WTC11 (cell line): ENCODE results near the gene PLS1. TPM values are rescaled to one million over a fixed set of nuclear protein-coding genes. Genes with fewer than 3 reads are reported as not detected.

Source experiments
- ATAC-seq: fragments of 200-7000 bp; cut with Tn5 transposase; 2 replicates; pipeline ENCODE4 v1.10.0; 2021; ENCODE audit warnings: mild to moderate bottlenecking, moderate library complexity
- CTCF ChIA-PET: fragments of 300-600 bp; sonication (Branson Sonifier 250); formaldehyde crosslinking; loops from one replicate; lab custom pipeline; 2021; ENCODE audit warnings: antibody characterized with exemption; lab: Charles Lee
- POLR2A ChIA-PET: fragments of 350-600 bp; sonication (Branson Sonifier 250); formaldehyde crosslinking; loops from one replicate; lab custom pipeline; 2021; ENCODE audit warnings: antibody characterized with exemption; lab: Charles Lee
- DNase-seq: peaks from one replicate; pipeline ENCODE4 v3.0.0; 2021; ENCODE audit warnings: low spot score
- H3K27ac Mint-ChIP-seq: 2 replicates; pipeline ENCODE4 v1.8.0; 2021; ENCODE audit warnings: mixed read lengths
- H3K27me3 Mint-ChIP-seq: 2 replicates; pipeline ENCODE4 v1.8.0; 2021; ENCODE audit warnings: low read depth, mild to moderate bottlenecking, moderate library complexity, mixed read lengths
- H3K36me3 Mint-ChIP-seq: 2 replicates; pipeline ENCODE4 v1.8.0; 2021; ENCODE audit warnings: mixed read lengths
- H3K4me1 Mint-ChIP-seq: 2 replicates; pipeline ENCODE4 v1.8.0; 2022; ENCODE audit warnings: mixed read lengths
- H3K4me3 Mint-ChIP-seq: 2 replicates; pipeline ENCODE4 v1.8.0; 2021; ENCODE audit warnings: mild to moderate bottlenecking, moderate library complexity, mixed read lengths
- H3K9me3 Mint-ChIP-seq: 2 replicates; pipeline ENCODE4 v1.8.0; 2021; ENCODE audit warnings: mixed read lengths
- ATF1 ChIP-seq: sonication (generic); formaldehyde crosslinking; IDR thresholded peaks from 2 replicates; pipeline ENCODE4 v1.8.1; 2023; ENCODE audit warnings: mild to moderate bottlenecking, moderate library complexity, missing genetic modification reagents
- CREM ChIP-seq: sonication (generic); formaldehyde crosslinking; IDR thresholded peaks from 2 replicates; pipeline ENCODE4 v1.8.1; 2022; ENCODE audit warnings: mild to moderate bottlenecking, missing genetic modification reagents, moderate library complexity
- GTF2I ChIP-seq: fragments of 250-450 bp; sonication (Bioruptor Pico); conservative IDR thresholded peaks from 2 replicates; pipeline ENCODE4 v1.4.0; 2021; ENCODE audit warnings: mild to moderate bottlenecking
- JAZF1 ChIP-seq: fragments of 250-450 bp; sonication (Bioruptor Pico); IDR thresholded peaks from 2 replicates; pipeline ENCODE4 v1.9.0; 2021; ENCODE audit warnings: moderate library complexity, mild to moderate bottlenecking, inconsistent platforms
- MYBL2 ChIP-seq: sonication (generic); formaldehyde crosslinking; IDR thresholded peaks from 2 replicates; pipeline ENCODE4 v1.8.1; 2023; ENCODE audit warnings: mild to moderate bottlenecking, moderate library complexity, missing genetic modification reagents
- NFE2L1 ChIP-seq: sonication (generic); formaldehyde crosslinking; IDR thresholded peaks from 2 replicates; pipeline ENCODE4 v1.8.1; 2023; ENCODE audit warnings: missing genetic modification reagents
- NFYB ChIP-seq: sonication (generic); formaldehyde crosslinking; conservative IDR thresholded peaks from 2 replicates; pipeline ENCODE4 v1.8.0; 2022; ENCODE audit warnings: low read depth, missing genetic modification reagents
- PRRX2 ChIP-seq: fragments of 250-450 bp; sonication (Bioruptor Pico); IDR thresholded peaks from 2 replicates; pipeline ENCODE4 v1.8.0; 2021; ENCODE audit warnings: mild to moderate bottlenecking
- SMAD4 ChIP-seq: sonication (generic); formaldehyde crosslinking; IDR thresholded peaks from 2 replicates; pipeline ENCODE4 v1.8.0; 2022; ENCODE audit warnings: mild to moderate bottlenecking, missing genetic modification reagents
- TCF7 ChIP-seq: sonication (generic); formaldehyde crosslinking; IDR thresholded peaks from 2 replicates; pipeline ENCODE4 v1.8.0; 2022; ENCODE audit warnings: mild to moderate bottlenecking, low read depth, missing genetic modification reagents, moderate library complexity
- TEAD4 ChIP-seq: sonication (generic); formaldehyde crosslinking; IDR thresholded peaks from 2 replicates; pipeline ENCODE4 v1.8.0; 2022; ENCODE audit warnings: mild to moderate bottlenecking, missing genetic modification reagents
- ZNF138 ChIP-seq: sonication (generic); formaldehyde crosslinking; conservative IDR thresholded peaks from 2 replicates; pipeline ENCODE4 v1.8.1; 2022; ENCODE audit warnings: mild to moderate bottlenecking, moderate library complexity, missing genetic modification reagents
- ZNF232 ChIP-seq: sonication (generic); formaldehyde crosslinking; IDR thresholded peaks from 2 replicates; pipeline ENCODE4 v1.8.0; 2022; ENCODE audit warnings: mild to moderate bottlenecking, missing genetic modification reagents
- ZNF263 ChIP-seq: sonication (generic); formaldehyde crosslinking; IDR thresholded peaks from 2 replicates; pipeline ENCODE4 v1.8.1; 2022; ENCODE audit warnings: low read depth, mild to moderate bottlenecking, moderate library complexity, missing genetic modification reagents
- ZNF416 ChIP-seq: fragments of 250-450 bp; sonication (Bioruptor Pico); IDR thresholded peaks from 2 replicates; pipeline ENCODE4 v1.9.0; 2021; ENCODE audit warnings: mild to moderate bottlenecking, inconsistent platforms
- ZNF671 ChIP-seq: fragments of 250-450 bp; sonication (Bioruptor Pico); IDR thresholded peaks from 2 replicates; pipeline ENCODE4 v1.8.0; 2021; ENCODE audit warnings: mild to moderate bottlenecking
- total RNA-seq: library from RNA; stranded (reverse); gene quantifications from 3 replicates; pipeline ENCODE4 v1.2.3, GENCODE V29; 2021
- TF ChIP-seq, protein P1 (sequence below): fragments of 250-450 bp; sonication (Bioruptor Pico); conservative IDR thresholded peaks from 2 replicates; pipeline ENCODE4 v1.9.0; 2021; ENCODE audit warnings: mild to moderate bottlenecking
- TF ChIP-seq, protein P2 (sequence below): sonication (generic); formaldehyde crosslinking; IDR thresholded peaks from 2 replicates; pipeline ENCODE4 v1.8.0; 2023; ENCODE audit warnings: missing genetic modification reagents
- TF ChIP-seq, protein P3 (sequence below): sonication (generic); formaldehyde crosslinking; IDR thresholded peaks from 2 replicates; pipeline ENCODE4 v1.8.1; 2022; ENCODE audit warnings: low read depth, missing genetic modification reagents, borderline replicate concordance
- TF ChIP-seq, protein P4 (sequence below): sonication (generic); formaldehyde crosslinking; IDR thresholded peaks from 2 replicates; pipeline ENCODE4 v1.8.1; 2022; ENCODE audit warnings: mild to moderate bottlenecking, moderate library complexity, missing genetic modification reagents
- TF ChIP-seq, protein P5 (sequence below): sonication (generic); formaldehyde crosslinking; IDR thresholded peaks from 2 replicates; pipeline ENCODE4 v1.8.0; 2022; ENCODE audit warnings: mild to moderate bottlenecking, missing genetic modification reagents
- TF ChIP-seq, protein P6 (sequence below): sonication (generic); formaldehyde crosslinking; IDR thresholded peaks from 2 replicates; pipeline ENCODE4 v1.8.1; 2023; ENCODE audit warnings: mild to moderate bottlenecking, missing genetic modification reagents, moderate library complexity
- TF ChIP-seq, protein P7 (sequence below): fragments of 250-450 bp; sonication (Bioruptor Pico); IDR thresholded peaks from 2 replicates; pipeline ENCODE4 v1.9.0; 2021; ENCODE audit warnings: mild to moderate bottlenecking, borderline replicate concordance

Gene PLS1
- total RNA-seq, 1 experiment from 2014 or later = 26.4 TPM

DNA sequence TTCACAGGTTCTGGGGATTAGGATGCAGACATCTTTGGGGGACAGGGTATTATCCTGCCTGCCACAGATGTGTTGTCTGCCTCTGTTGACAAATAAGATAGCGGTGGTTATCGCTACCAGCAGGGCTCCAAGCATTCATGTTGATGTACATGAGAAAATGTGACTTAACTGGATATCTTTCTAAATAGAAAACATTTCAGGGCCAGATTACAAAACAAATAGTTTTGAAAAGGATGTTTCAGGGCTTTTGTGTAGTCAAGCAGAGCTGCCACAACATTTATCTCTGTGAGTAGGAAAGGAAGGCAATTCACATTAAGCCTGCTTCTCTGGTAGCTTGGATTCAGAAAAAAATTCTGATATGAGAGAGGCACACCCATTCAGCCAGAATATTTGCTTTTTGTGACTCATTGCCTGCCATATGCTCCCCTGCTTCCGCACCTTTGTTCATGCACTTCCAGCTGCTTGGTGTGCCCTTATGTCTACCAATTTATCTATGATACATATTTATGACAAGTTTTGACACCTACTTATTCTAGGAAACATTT, 22.8 kb downstream of the PLS1 start:
- ChIA-PET POLR2A (no interaction called here), CTCF (no interaction called here)
- DNase-seq (no peak), ATAC-seq (no peak)
- Mint-ChIP-seq H3K36me3 (no peaks in the 10 kb centered on the region), H3K4me1 (peaks cover 14% of the 10 kb centered on the region), H3K27ac (no peak overlapping the region), H3K27me3 (no peaks in the 10 kb centered on the region), H3K9me3 (no peaks in the 10 kb centered on the region), H3K4me3 (no peak overlapping the region)
- TF ChIP-seq, protein P1, sequence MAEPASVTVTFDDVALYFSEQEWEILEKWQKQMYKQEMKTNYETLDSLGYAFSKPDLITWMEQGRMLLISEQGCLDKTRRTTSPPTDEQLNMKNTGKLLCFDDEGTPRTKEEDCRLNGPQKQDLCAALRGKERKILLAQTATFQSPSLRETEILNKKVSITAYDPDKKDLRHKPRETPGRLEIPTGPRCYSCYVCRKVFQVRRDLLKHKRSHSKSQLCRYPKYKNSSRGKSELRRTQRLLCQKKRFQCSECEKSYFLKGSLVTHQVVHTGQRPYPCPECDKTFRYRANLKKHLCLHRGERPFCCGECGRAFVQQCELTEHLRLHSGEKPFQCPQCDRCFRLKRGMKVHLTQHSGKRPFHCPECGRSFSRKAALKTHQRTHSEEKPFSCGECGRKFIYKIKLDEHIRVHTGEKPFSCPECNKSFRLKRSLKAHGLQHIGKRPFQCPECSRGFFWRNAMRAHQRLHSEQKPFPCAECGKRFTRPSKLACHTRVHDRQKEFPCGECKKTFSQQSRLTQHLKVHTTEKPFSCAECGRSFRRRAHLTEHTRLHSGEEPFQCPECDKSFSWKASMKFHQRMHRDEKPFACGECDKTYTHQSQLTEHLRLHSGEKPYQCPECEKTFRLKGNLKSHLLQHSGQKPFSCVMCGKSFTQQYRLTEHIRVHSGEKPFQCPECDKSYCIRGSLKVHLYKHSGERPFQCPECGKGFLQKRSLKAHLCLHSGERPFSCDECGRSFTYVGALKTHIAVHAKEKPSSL (CRISPR knock-in tag) = no peak
- TF ChIP-seq, protein P2, sequence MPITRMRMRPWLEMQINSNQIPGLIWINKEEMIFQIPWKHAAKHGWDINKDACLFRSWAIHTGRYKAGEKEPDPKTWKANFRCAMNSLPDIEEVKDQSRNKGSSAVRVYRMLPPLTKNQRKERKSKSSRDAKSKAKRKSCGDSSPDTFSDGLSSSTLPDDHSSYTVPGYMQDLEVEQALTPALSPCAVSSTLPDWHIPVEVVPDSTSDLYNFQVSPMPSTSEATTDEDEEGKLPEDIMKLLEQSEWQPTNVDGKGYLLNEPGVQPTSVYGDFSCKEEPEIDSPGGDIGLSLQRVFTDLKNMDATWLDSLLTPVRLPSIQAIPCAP (CRISPR knock-in tag) = no peak
- TF ChIP-seq, protein P3, sequence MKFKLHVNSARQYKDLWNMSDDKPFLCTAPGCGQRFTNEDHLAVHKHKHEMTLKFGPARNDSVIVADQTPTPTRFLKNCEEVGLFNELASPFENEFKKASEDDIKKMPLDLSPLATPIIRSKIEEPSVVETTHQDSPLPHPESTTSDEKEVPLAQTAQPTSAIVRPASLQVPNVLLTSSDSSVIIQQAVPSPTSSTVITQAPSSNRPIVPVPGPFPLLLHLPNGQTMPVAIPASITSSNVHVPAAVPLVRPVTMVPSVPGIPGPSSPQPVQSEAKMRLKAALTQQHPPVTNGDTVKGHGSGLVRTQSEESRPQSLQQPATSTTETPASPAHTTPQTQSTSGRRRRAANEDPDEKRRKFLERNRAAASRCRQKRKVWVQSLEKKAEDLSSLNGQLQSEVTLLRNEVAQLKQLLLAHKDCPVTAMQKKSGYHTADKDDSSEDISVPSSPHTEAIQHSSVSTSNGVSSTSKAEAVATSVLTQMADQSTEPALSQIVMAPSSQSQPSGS (CRISPR knock-in tag) = no peak
- TF ChIP-seq TEAD4 (no peak), ZNF263 (CRISPR knock-in tag) (no peak), ZNF138 (CRISPR knock-in tag) (no peak), ZNF416 (CRISPR knock-in tag) (no peak), GTF2I (CRISPR knock-in tag) (no peak), MYBL2 (CRISPR knock-in tag) (no peak), CREM (CRISPR knock-in tag) (no peak), SMAD4 (no peak)
- TF ChIP-seq, protein P4, sequence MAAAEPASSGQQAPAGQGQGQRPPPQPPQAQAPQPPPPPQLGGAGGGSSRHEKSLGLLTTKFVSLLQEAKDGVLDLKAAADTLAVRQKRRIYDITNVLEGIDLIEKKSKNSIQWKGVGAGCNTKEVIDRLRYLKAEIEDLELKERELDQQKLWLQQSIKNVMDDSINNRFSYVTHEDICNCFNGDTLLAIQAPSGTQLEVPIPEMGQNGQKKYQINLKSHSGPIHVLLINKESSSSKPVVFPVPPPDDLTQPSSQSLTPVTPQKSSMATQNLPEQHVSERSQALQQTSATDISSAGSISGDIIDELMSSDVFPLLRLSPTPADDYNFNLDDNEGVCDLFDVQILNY (CRISPR knock-in tag) = no peak
- TF ChIP-seq, protein P5, sequence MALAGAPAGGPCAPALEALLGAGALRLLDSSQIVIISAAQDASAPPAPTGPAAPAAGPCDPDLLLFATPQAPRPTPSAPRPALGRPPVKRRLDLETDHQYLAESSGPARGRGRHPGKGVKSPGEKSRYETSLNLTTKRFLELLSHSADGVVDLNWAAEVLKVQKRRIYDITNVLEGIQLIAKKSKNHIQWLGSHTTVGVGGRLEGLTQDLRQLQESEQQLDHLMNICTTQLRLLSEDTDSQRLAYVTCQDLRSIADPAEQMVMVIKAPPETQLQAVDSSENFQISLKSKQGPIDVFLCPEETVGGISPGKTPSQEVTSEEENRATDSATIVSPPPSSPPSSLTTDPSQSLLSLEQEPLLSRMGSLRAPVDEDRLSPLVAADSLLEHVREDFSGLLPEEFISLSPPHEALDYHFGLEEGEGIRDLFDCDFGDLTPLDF (CRISPR knock-in tag) = no peak

DNA sequence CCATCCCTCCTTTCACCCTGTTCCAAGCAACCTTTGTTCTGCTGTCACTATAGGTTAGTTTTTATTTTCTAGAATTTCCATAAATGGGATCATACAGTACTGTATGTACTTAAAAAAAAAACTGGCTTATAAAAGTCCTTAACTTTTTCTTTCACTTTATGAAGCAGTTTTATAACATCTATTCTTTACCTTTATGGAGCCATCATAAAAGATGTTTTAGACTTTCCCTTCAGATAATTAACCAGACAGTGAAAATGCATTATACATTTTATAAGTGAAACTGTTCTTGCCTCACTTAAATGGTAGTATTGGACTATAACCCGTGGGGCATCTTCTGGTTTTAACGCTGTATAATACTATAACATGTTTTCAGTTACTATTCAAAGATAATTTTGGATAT, 26.2 kb downstream of the PLS1 start:
- DNase-seq = no peak
- ATAC-seq = no peak
- ChIA-PET POLR2A (no interaction called here), CTCF (no interaction called here)
- H3K36me3 Mint-ChIP-seq = no peaks in the 10 kb centered on the region
- no peak overlapping the region for H3K4me3 Mint-ChIP-seq
- H3K4me1 Mint-ChIP-seq = peaks cover 20% of the 10 kb centered on the region
- H3K9me3 Mint-ChIP-seq = no peaks in the 10 kb centered on the region
- no peak for TF ChIP-seq JAZF1
- no peak for TF ChIP-seq ZNF232
- no peak for TF ChIP-seq CREM (CRISPR knock-in tag)
- TF ChIP-seq ZNF671 = no peak
- no peak for TF ChIP-seq NFE2L1 (CRISPR knock-in tag)
- no peak for TF ChIP-seq NFYB (CRISPR knock-in tag)
- TF ChIP-seq, protein P6, sequence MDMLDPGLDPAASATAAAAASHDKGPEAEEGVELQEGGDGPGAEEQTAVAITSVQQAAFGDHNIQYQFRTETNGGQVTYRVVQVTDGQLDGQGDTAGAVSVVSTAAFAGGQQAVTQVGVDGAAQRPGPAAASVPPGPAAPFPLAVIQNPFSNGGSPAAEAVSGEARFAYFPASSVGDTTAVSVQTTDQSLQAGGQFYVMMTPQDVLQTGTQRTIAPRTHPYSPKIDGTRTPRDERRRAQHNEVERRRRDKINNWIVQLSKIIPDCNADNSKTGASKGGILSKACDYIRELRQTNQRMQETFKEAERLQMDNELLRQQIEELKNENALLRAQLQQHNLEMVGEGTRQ (CRISPR knock-in tag) = no peak
- TF ChIP-seq TCF7 (CRISPR knock-in tag) = no peak
- TF ChIP-seq, protein P7, sequence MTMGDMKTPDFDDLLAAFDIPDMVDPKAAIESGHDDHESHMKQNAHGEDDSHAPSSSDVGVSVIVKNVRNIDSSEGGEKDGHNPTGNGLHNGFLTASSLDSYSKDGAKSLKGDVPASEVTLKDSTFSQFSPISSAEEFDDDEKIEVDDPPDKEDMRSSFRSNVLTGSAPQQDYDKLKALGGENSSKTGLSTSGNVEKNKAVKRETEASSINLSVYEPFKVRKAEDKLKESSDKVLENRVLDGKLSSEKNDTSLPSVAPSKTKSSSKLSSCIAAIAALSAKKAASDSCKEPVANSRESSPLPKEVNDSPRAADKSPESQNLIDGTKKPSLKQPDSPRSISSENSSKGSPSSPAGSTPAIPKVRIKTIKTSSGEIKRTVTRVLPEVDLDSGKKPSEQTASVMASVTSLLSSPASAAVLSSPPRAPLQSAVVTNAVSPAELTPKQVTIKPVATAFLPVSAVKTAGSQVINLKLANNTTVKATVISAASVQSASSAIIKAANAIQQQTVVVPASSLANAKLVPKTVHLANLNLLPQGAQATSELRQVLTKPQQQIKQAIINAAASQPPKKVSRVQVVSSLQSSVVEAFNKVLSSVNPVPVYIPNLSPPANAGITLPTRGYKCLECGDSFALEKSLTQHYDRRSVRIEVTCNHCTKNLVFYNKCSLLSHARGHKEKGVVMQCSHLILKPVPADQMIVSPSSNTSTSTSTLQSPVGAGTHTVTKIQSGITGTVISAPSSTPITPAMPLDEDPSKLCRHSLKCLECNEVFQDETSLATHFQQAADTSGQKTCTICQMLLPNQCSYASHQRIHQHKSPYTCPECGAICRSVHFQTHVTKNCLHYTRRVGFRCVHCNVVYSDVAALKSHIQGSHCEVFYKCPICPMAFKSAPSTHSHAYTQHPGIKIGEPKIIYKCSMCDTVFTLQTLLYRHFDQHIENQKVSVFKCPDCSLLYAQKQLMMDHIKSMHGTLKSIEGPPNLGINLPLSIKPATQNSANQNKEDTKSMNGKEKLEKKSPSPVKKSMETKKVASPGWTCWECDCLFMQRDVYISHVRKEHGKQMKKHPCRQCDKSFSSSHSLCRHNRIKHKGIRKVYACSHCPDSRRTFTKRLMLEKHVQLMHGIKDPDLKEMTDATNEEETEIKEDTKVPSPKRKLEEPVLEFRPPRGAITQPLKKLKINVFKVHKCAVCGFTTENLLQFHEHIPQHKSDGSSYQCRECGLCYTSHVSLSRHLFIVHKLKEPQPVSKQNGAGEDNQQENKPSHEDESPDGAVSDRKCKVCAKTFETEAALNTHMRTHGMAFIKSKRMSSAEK (CRISPR knock-in tag) = no peak
- no peak for TF ChIP-seq PRRX2 (CRISPR knock-in tag)
- TF ChIP-seq, protein P3 (CRISPR knock-in tag) = no peak
- no peak for TF ChIP-seq ATF1 (CRISPR knock-in tag)
- H3K27me3 Mint-ChIP-seq = no peaks in the 10 kb centered on the region
- H3K27ac Mint-ChIP-seq = no peak overlapping the region
